Measurements from ENCODE around the gene RNF44.

GRCh38 chr5:176542135-176542595, 5.0 kb upstream of the RNF44 start:
- TF ChIP-seq EZH2 (IDR thresholded peaks at IDR 0.05; ENCODE audit: low read length, unreplicated experiment) (no peak), EZH2phosphoT487 (IDR thresholded peaks at IDR 0.05; ENCODE audit: borderline replicate concordance, low read length) (no peak)
- TF ChIP-seq, protein P1, sequence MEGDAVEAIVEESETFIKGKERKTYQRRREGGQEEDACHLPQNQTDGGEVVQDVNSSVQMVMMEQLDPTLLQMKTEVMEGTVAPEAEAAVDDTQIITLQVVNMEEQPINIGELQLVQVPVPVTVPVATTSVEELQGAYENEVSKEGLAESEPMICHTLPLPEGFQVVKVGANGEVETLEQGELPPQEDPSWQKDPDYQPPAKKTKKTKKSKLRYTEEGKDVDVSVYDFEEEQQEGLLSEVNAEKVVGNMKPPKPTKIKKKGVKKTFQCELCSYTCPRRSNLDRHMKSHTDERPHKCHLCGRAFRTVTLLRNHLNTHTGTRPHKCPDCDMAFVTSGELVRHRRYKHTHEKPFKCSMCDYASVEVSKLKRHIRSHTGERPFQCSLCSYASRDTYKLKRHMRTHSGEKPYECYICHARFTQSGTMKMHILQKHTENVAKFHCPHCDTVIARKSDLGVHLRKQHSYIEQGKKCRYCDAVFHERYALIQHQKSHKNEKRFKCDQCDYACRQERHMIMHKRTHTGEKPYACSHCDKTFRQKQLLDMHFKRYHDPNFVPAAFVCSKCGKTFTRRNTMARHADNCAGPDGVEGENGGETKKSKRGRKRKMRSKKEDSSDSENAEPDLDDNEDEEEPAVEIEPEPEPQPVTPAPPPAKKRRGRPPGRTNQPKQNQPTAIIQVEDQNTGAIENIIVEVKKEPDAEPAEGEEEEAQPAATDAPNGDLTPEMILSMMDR (conservative IDR thresholded peaks at IDR 0.05; ENCODE audit: low read depth, low read length) = no peak

Measured in PC-3 (cell line).